Left lobe of liver (tissue), 2 donors: ENCODE measurements around the gene TCEAL1. TPM values are rescaled to one million over a fixed set of nuclear protein-coding genes. Genes with fewer than 3 reads are reported as not detected.

Experiments
- ATAC-seq: fragments of 200-7000 bp; cut with Tn5 transposase; one replicate; pipeline ENCODE4 v1.9.1; 2020; ENCODE audit warnings: mild to moderate bottlenecking, moderate library complexity
- DNase-seq: peaks from one replicate; pipeline ENCODE4 v3.0.0-alpha.2; 2020; ENCODE audit warnings: low spot score
- total RNA-seq: library from RNA; stranded (reverse); gene quantifications from one replicate; pipeline ENCODE4 v1.2.1, GENCODE V29; 2021
- donor health status: DM: no; HTN: no; CAD: no; lungs with moderate emphysema.
- donor health status: DM: no; HTN: yes; CAD: no.

The TCEAL1 gene
- total RNA-seq, 1 donor from 2014 or later: 6.9 TPM

GRCh38 chrX:103674531-103675454 is 46.0 kb downstream of the TCEAL1 start:
- DNase-seq: no peak
- no peak for ATAC-seq

DNA sequence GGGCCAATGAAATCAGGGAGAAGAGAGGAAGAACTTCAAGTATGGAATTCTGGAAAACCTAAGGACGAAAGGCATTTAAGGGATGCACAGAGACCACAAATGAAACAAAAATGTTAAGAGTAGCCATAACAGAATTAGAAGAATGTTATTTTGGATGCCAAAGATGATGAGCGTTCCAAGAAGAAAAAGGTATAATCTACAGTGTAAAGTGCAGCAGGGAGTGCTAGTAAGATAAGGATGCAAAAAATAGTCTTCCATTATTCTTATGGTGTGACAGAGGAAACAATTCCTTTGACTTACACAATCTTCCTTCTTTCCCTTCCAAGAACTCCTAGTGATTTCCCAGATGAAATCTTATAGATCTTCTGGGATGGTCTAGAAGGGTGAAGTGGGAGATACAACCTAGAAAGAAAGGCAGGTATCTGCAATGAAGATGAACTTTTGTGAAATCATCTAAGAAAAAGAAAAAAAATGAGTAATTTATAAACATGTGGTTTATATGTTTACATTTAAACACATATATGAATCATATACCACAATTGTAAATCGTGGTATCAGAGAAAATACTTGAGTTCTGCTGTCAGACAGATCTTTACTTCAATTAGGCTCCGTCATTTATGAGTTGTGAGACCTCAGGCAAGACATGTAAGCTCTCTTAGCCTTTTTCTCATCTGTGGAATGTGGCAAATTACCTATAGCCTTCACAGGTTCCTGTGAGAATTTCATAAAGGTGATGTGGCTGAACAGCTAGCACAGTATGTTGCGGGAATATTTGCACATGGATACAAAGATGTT is 49.6 kb downstream of the TCEAL1 start:
- no peak for DNase-seq

More for the DNA sequence above, 49.6 kb downstream of the TCEAL1 start:
- no peak for ATAC-seq

Other genes starting within 250 kb of the TCEAL1 start
- gene RAB40A, start 109.5 kb upstream of the TCEAL1 start, total RNA-seq: 0.25 TPM
- 29.3 TPM for gene TCEAL4, start 43.5 kb upstream of the TCEAL1 start, total RNA-seq
- 2.5 TPM for gene TCEAL3, start 21.0 kb upstream of the TCEAL1 start, total RNA-seq
- gene MORF4L2, start 57.7 kb downstream of the TCEAL1 start, total RNA-seq: 133 TPM
- gene TMEM31, start 81.9 kb downstream of the TCEAL1 start, total RNA-seq: not detected
- 0.81 TPM for gene PLP1, start 147.9 kb downstream of the TCEAL1 start, total RNA-seq
- not detected for gene RAB9B, start 203.3 kb downstream of the TCEAL1 start, total RNA-seq